ENCODE data around the gene COL11A2. TPM values are rescaled to one million over a fixed set of nuclear protein-coding genes. Genes with fewer than 3 reads are reported as not detected.

The COL11A2 gene
- total and polyA plus RNA-seq, 2 of the 13 experiments (the other 11 are each of a cell fraction or from before 2014, with no cell fraction given) = 0.55 TPM

- Histone ChIP-seq H3K27me3 (ENCODE audit: control insufficient read depth in 1 of 2, insufficient read depth in 2 of 2, low read length in 2 of 2) (peaks cover 1 to 21% of the 10 kb centered on the region in 2 experiments; a peak in 1 of 5 replicates), H4K20me1 (ENCODE audit: insufficient read depth, low read length) (no peaks in the 10 kb centered on the region), H3K9me3 (ENCODE audit: low read length) (no peaks in the 10 kb centered on the region), H2AFZ (ENCODE audit: low read length) (no peak overlapping the region), H3K9ac (ENCODE audit: insufficient read depth, low read depth, low read length) (no peak overlapping the region), H3K79me2 (ENCODE audit: insufficient read depth, low read length) (no peaks in the 10 kb centered on the region), H3K4me2 (ENCODE audit: low read depth, low read length) (no peak overlapping the region), H3K36me3 (replicated peaks in 1 of 2; ENCODE audit: control insufficient read depth in 1 of 2, insufficient read depth in 2 of 2, low read length in 2 of 2) (no peaks in the 10 kb centered on the region), H3K4me3 (replicated peaks in 1 of 3; ENCODE audit: insufficient read depth in 1 of 3, low read depth in 2 of 3, low read length in 3 of 3) (no peak overlapping the region), H3K27ac (ENCODE audit: extremely low read length, insufficient read depth, low read length) (no peak overlapping the region), H3K4me1 (ENCODE audit: insufficient read depth, low read length) (0 out of 2 replicates have a peak, but pooled peaks cover 4% of the 10 kb centered on the region)
- no TSS peak for BruUV-seq (replicated peaks)
- no peak for FAIRE-seq
- no peak for ATAC-seq
- TF ChIP-seq MEIS1 (CRISPR knock-in tag; IDR thresholded peaks at IDR 0.05; ENCODE audit: borderline replicate concordance) = no peak
- TF ChIP-seq SMAD1 (CRISPR knock-in tag; IDR thresholded peaks at IDR 0.05; ENCODE audit: borderline replicate concordance, low read depth) = no peak
- TF ChIP-seq, protein P1, sequence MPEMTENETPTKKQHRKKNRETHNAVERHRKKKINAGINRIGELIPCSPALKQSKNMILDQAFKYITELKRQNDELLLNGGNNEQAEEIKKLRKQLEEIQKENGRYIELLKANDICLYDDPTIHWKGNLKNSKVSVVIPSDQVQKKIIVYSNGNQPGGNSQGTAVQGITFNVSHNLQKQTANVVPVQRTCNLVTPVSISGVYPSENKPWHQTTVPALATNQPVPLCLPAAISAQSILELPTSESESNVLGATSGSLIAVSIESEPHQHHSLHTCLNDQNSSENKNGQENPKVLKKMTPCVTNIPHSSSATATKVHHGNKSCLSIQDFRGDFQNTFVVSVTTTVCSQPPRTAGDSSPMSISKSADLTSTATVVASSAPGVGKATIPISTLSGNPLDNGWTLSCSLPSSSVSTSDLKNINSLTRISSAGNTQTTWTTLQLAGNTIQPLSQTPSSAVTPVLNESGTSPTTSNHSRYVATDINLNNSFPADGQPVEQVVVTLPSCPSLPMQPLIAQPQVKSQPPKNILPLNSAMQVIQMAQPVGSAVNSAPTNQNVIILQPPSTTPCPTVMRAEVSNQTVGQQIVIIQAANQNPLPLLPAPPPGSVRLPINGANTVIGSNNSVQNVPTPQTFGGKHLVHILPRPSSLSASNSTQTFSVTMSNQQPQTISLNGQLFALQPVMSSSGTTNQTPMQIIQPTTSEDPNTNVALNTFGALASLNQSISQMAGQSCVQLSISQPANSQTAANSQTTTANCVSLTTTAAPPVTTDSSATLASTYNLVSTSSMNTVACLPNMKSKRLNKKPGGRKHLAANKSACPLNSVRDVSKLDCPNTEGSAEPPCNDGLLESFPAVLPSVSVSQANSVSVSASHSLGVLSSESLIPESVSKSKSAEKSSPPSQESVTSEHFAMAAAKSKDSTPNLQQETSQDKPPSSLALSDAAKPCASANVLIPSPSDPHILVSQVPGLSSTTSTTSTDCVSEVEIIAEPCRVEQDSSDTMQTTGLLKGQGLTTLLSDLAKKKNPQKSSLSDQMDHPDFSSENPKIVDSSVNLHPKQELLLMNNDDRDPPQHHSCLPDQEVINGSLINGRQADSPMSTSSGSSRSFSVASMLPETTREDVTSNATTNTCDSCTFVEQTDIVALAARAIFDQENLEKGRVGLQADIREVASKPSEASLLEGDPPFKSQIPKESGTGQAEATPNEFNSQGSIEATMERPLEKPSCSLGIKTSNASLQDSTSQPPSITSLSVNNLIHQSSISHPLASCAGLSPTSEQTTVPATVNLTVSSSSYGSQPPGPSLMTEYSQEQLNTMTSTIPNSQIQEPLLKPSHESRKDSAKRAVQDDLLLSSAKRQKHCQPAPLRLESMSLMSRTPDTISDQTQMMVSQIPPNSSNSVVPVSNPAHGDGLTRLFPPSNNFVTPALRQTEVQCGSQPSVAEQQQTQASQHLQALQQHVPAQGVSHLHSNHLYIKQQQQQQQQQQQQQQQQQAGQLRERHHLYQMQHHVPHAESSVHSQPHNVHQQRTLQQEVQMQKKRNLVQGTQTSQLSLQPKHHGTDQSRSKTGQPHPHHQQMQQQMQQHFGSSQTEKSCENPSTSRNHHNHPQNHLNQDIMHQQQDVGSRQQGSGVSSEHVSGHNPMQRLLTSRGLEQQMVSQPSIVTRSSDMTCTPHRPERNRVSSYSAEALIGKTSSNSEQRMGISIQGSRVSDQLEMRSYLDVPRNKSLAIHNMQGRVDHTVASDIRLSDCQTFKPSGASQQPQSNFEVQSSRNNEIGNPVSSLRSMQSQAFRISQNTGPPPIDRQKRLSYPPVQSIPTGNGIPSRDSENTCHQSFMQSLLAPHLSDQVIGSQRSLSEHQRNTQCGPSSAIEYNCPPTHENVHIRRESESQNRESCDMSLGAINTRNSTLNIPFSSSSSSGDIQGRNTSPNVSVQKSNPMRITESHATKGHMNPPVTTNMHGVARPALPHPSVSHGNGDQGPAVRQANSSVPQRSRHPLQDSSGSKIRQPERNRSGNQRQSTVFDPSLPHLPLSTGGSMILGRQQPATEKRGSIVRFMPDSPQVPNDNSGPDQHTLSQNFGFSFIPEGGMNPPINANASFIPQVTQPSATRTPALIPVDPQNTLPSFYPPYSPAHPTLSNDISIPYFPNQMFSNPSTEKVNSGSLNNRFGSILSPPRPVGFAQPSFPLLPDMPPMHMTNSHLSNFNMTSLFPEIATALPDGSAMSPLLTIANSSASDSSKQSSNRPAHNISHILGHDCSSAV (CRISPR knock-in tag; IDR thresholded peaks at IDR 0.05; ENCODE audit: borderline replicate concordance) = no peak
- no peak for TF ChIP-seq ZNF335 (CRISPR knock-in tag; IDR thresholded peaks at IDR 0.05)
- no peak for TF ChIP-seq PHB2 (IDR thresholded peaks at IDR 0.05; ENCODE audit: partially characterized antibody)
- no peak for TF ChIP-seq BORCS8-MEF2B (CRISPR knock-in tag; IDR thresholded peaks at IDR 0.05)
- no peak for TF ChIP-seq FOXK1 (CRISPR knock-in tag; IDR thresholded peaks at IDR 0.05; ENCODE audit: borderline replicate concordance, low read depth)
- no peak for TF ChIP-seq KLF15 (CRISPR knock-in tag; IDR thresholded peaks at IDR 0.05; ENCODE audit: borderline replicate concordance)
- no peak for TF ChIP-seq RORA (CRISPR knock-in tag; IDR thresholded peaks at IDR 0.05)
- TF ChIP-seq ATF7 (IDR thresholded peaks at IDR 0.05) = no peak
- TF ChIP-seq ATF7 (CRISPR knock-in tag; IDR thresholded peaks at IDR 0.05) = no peak
- no peak for TF ChIP-seq JARID2 (CRISPR knock-in tag; IDR thresholded peaks at IDR 0.05; ENCODE audit: insufficient replicate concordance)
- TF ChIP-seq MZF1 (CRISPR knock-in tag; IDR thresholded peaks at IDR 0.05; ENCODE audit: borderline replicate concordance) = no peak
- TF ChIP-seq REL (CRISPR knock-in tag; conservative IDR thresholded peaks at IDR 0.05) = no peak
- no peak for DNase-seq (ENCODE audit: low spot score)
- CTCF ChIA-PET (ENCODE audit: low intra/inter-chr PET ratio, low total read pairs) = no interaction called here
- POLR2A ChIA-PET = no interaction called here
- 10% methylated on average over 1 of the region's 1 CpG for WGBS (ENCODE audit: low lambda C conversion rate)
- in situ Hi-C loops (cut with HindIII; ENCODE audit: extremely low pct_ligation_motif_present, low pct_unique_long_range_greater_than_20kb) = no loop called here
- intact Hi-C loops (cut with micrococcal nuclease; ENCODE audit: unreplicated experiment) = no loop called here
Observed at GRCh38 chr6:33144373-33144772, 47.9 kb downstream of the COL11A2 start.
